Measurements from ENCODE around the gene KIF13A. TPM values are rescaled to one million over a fixed set of nuclear protein-coding genes. Genes with fewer than 3 reads are reported as not detected.

KIF13A gene
- polyA plus RNA-seq (2013, experiment 1 of 2), result 16.8 TPM
- polyA plus RNA-seq (2013, experiment 2 of 2), result 16.8 TPM

GRCh38 chr6:17987447-17987696 lies at the start of gene KIF13A:
KIF13A (minus strand) TSS chr6:17987635; CDS start chr6:17987463, 172 bp downstream.
- Histone ChIP-seq H3K79me1 (ENCODE audit: low read length) (peaks cover 1% of the 10 kb centered on the region), H2BK120ac (ENCODE audit: low read depth, low read length) (peak within 1 kb of the TSS; percentile 96), H4K5ac (ENCODE audit: low read length) (no peak within 1 kb of the TSS), H3K79me2 (ENCODE audit: control insufficient read depth, insufficient read depth, low read length) (peaks cover 8% of the 10 kb centered on the region), H3K4me1 (ENCODE audit: control insufficient read depth, low read depth, low read length) (no peaks in the 10 kb centered on the region), H3K23ac (ENCODE audit: low read length) (no peak within 1 kb of the TSS), H3K4me2 (ENCODE audit: low read length) (peak within 1 kb of the TSS; percentile 72), H2AK5ac (ENCODE audit: low read length) (no peak within 1 kb of the TSS), H3K36me3 (ENCODE audit: control insufficient read depth, insufficient read depth, low read length) (no peaks in the 10 kb centered on the region), H3K4me3 (ENCODE audit: low read length) (peak within 1 kb of the TSS; percentile 91), H3K56ac (ENCODE audit: low read length) (peak within 1 kb of the TSS; percentile 94), H2BK15ac (replicated peaks; ENCODE audit: low read depth) (no peak within 1 kb of the TSS), H2BK5ac (ENCODE audit: low read length) (no peak within 1 kb of the TSS), H3K4ac (ENCODE audit: low read depth, low read length) (peak within 1 kb of the TSS; percentile 99), H3K9ac (ENCODE audit: low read length) (peak within 1 kb of the TSS; percentile 89), H3K27me3 (ENCODE audit: insufficient read depth, low read length, poor library complexity) (no peaks in the 10 kb centered on the region), H4K8ac (ENCODE audit: low read depth, low read length) (peak within 1 kb of the TSS; percentile 98), H3K27ac (ENCODE audit: low read depth, low read length) (peak within 1 kb of the TSS; percentile 82), H3K18ac (ENCODE audit: low read length) (peak within 1 kb of the TSS; percentile 99)
- DNase-seq, result no peak
- WGBS (ENCODE audit: extremely low coverage, insufficient coverage, low lambda C conversion rate), result no CpG with 5 or more reads among the region's 54 CpGs

- no CpG with 5 or more reads among the region's 4 CpGs for WGBS (ENCODE audit: extremely low coverage, insufficient coverage, low lambda C conversion rate)
- no peak overlapping the region for H2BK5ac ChIP-seq (ENCODE audit: low read length)
These were observed 49.3 kb upstream of the KIF13A start for GRCh38 chr6:18036781-18037180.

GRCh38 chr6:18035330-18035854 lies 48.0 kb upstream of the KIF13A start:
- Histone ChIP-seq H3K56ac (ENCODE audit: low read length) (no peak overlapping the region), H3K18ac (ENCODE audit: low read length) (no peak overlapping the region), H3K9ac (ENCODE audit: low read length) (no peak overlapping the region), H2AK5ac (ENCODE audit: low read length) (no peak overlapping the region), H3K4me3 (ENCODE audit: low read length) (no peak overlapping the region), H4K5ac (ENCODE audit: low read length) (no peak overlapping the region), H3K79me1 (ENCODE audit: low read length) (no peaks in the 10 kb centered on the region), H2BK15ac (replicated peaks; ENCODE audit: low read depth) (no peak overlapping the region), H3K27ac (ENCODE audit: low read depth, low read length) (no peak overlapping the region), H3K4me2 (ENCODE audit: low read length) (no peak overlapping the region), H3K27me3 (ENCODE audit: insufficient read depth, low read length, poor library complexity) (no peaks in the 10 kb centered on the region), H2BK5ac (ENCODE audit: low read length) (no peak overlapping the region), H4K8ac (ENCODE audit: low read depth, low read length) (no peak overlapping the region), H3K4me1 (ENCODE audit: control insufficient read depth, low read depth, low read length) (no peaks in the 10 kb centered on the region), H3K36me3 (ENCODE audit: control insufficient read depth, insufficient read depth, low read length) (no peaks in the 10 kb centered on the region), H2BK120ac (ENCODE audit: low read depth, low read length) (no peak overlapping the region), H3K79me2 (ENCODE audit: control insufficient read depth, insufficient read depth, low read length) (no peaks in the 10 kb centered on the region), H3K23ac (ENCODE audit: low read length) (no peak overlapping the region), H3K4ac (ENCODE audit: low read depth, low read length) (no peak overlapping the region)
- WGBS (ENCODE audit: extremely low coverage, insufficient coverage, low lambda C conversion rate), result no CpG with 5 or more reads among the region's 13 CpGs
- no peak for DNase-seq

More at GRCh38 chr6:18036781-18037180, 49.3 kb upstream of the KIF13A start:
- H2AK5ac ChIP-seq (ENCODE audit: low read length), result no peak overlapping the region
- no peak overlapping the region for H3K18ac ChIP-seq (ENCODE audit: low read length)
- no peak overlapping the region for H3K4ac ChIP-seq (ENCODE audit: low read depth, low read length)
- H2BK15ac ChIP-seq (replicated peaks; ENCODE audit: low read depth), result no peak overlapping the region
- H3K56ac ChIP-seq (ENCODE audit: low read length), result no peak overlapping the region
- H4K8ac ChIP-seq (ENCODE audit: low read depth, low read length), result no peak overlapping the region
- DNase-seq, result no peak
- no peak overlapping the region for H3K4me3 ChIP-seq (ENCODE audit: low read length)
- H2BK120ac ChIP-seq (ENCODE audit: low read depth, low read length), result no peak overlapping the region
- no peaks in the 10 kb centered on the region for H3K4me1 ChIP-seq (ENCODE audit: control insufficient read depth, low read depth, low read length)
- H3K27ac ChIP-seq (ENCODE audit: low read depth, low read length), result no peak overlapping the region
- no peaks in the 10 kb centered on the region for H3K79me1 ChIP-seq (ENCODE audit: low read length)
- H3K36me3 ChIP-seq (ENCODE audit: control insufficient read depth, insufficient read depth, low read length), result no peaks in the 10 kb centered on the region
- no peaks in the 10 kb centered on the region for H3K79me2 ChIP-seq (ENCODE audit: control insufficient read depth, insufficient read depth, low read length)
- no peaks in the 10 kb centered on the region for H3K27me3 ChIP-seq (ENCODE audit: insufficient read depth, low read length, poor library complexity)
- no peak overlapping the region for H4K5ac ChIP-seq (ENCODE audit: low read length)
- no peak overlapping the region for H3K23ac ChIP-seq (ENCODE audit: low read length)
- no peak overlapping the region for H3K4me2 ChIP-seq (ENCODE audit: low read length)
- no peak overlapping the region for H3K9ac ChIP-seq (ENCODE audit: low read length)

- Histone ChIP-seq H4K8ac (ENCODE audit: low read depth, low read length) (no peak overlapping the region), H3K4me1 (ENCODE audit: control insufficient read depth, low read depth, low read length) (no peaks in the 10 kb centered on the region), H2AK5ac (ENCODE audit: low read length) (no peak overlapping the region), H3K79me1 (ENCODE audit: low read length) (no peaks in the 10 kb centered on the region), H3K4me2 (ENCODE audit: low read length) (no peak overlapping the region), H3K23ac (ENCODE audit: low read length) (no peak overlapping the region), H2BK15ac (replicated peaks; ENCODE audit: low read depth) (no peak overlapping the region), H3K18ac (ENCODE audit: low read length) (no peak overlapping the region), H3K79me2 (ENCODE audit: control insufficient read depth, insufficient read depth, low read length) (no peaks in the 10 kb centered on the region), H3K36me3 (ENCODE audit: control insufficient read depth, insufficient read depth, low read length) (no peaks in the 10 kb centered on the region), H3K9ac (ENCODE audit: low read length) (no peak overlapping the region), H4K5ac (ENCODE audit: low read length) (no peak overlapping the region), H3K27me3 (ENCODE audit: insufficient read depth, low read length, poor library complexity) (no peaks in the 10 kb centered on the region), H3K27ac (ENCODE audit: low read depth, low read length) (no peak overlapping the region), H2BK5ac (ENCODE audit: low read length) (no peak overlapping the region), H3K56ac (ENCODE audit: low read length) (no peak overlapping the region), H2BK120ac (ENCODE audit: low read depth, low read length) (no peak overlapping the region), H3K4ac (ENCODE audit: low read depth, low read length) (no peak overlapping the region), H3K4me3 (ENCODE audit: low read length) (no peak overlapping the region)
- WGBS (ENCODE audit: extremely low coverage, insufficient coverage, low lambda C conversion rate), result no CpG with 5 or more reads among the region's 6 CpGs
- no peak for DNase-seq
These were observed 47.4 kb upstream of the KIF13A start for GRCh38 chr6:18034798-18035202.

GRCh38 chr6:18031680-18032256 lies 44.3 kb upstream of the KIF13A start:
- no CpG with 5 or more reads among the region's 2 CpGs for WGBS (ENCODE audit: extremely low coverage, insufficient coverage, low lambda C conversion rate)
- Histone ChIP-seq H3K27me3 (ENCODE audit: insufficient read depth, low read length, poor library complexity) (no peaks in the 10 kb centered on the region), H3K36me3 (ENCODE audit: control insufficient read depth, insufficient read depth, low read length) (no peaks in the 10 kb centered on the region), H3K9ac (ENCODE audit: low read length) (no peak overlapping the region), H3K79me1 (ENCODE audit: low read length) (no peaks in the 10 kb centered on the region), H3K4me2 (ENCODE audit: low read length) (no peak overlapping the region), H2BK120ac (ENCODE audit: low read depth, low read length) (no peak overlapping the region), H2BK15ac (replicated peaks; ENCODE audit: low read depth) (no peak overlapping the region), H3K79me2 (ENCODE audit: control insufficient read depth, insufficient read depth, low read length) (no peaks in the 10 kb centered on the region), H3K18ac (ENCODE audit: low read length) (no peak overlapping the region), H4K8ac (ENCODE audit: low read depth, low read length) (no peak overlapping the region), H2BK5ac (ENCODE audit: low read length) (no peak overlapping the region), H3K27ac (ENCODE audit: low read depth, low read length) (no peak overlapping the region), H3K56ac (ENCODE audit: low read length) (no peak overlapping the region), H3K4me3 (ENCODE audit: low read length) (no peak overlapping the region), H3K4me1 (ENCODE audit: control insufficient read depth, low read depth, low read length) (no peaks in the 10 kb centered on the region), H4K5ac (ENCODE audit: low read length) (no peak overlapping the region), H3K23ac (ENCODE audit: low read length) (no peak overlapping the region), H3K4ac (ENCODE audit: low read depth, low read length) (no peak overlapping the region), H2AK5ac (ENCODE audit: low read length) (no peak overlapping the region)
- no peak for DNase-seq

- Histone ChIP-seq H4K8ac (ENCODE audit: low read depth, low read length) (no peak overlapping the region), H3K23ac (ENCODE audit: low read length) (no peak overlapping the region), H3K18ac (ENCODE audit: low read length) (no peak overlapping the region), H3K27ac (ENCODE audit: low read depth, low read length) (no peak overlapping the region), H2AK5ac (ENCODE audit: low read length) (no peak overlapping the region), H2BK5ac (ENCODE audit: low read length) (no peak overlapping the region), H2BK120ac (ENCODE audit: low read depth, low read length) (no peak overlapping the region), H3K36me3 (ENCODE audit: control insufficient read depth, insufficient read depth, low read length) (no peaks in the 10 kb centered on the region), H3K4me2 (ENCODE audit: low read length) (no peak overlapping the region), H4K5ac (ENCODE audit: low read length) (no peak overlapping the region), H3K9ac (ENCODE audit: low read length) (no peak overlapping the region), H3K4ac (ENCODE audit: low read depth, low read length) (no peak overlapping the region), H3K79me2 (ENCODE audit: control insufficient read depth, insufficient read depth, low read length) (no peaks in the 10 kb centered on the region), H3K27me3 (ENCODE audit: insufficient read depth, low read length, poor library complexity) (no peaks in the 10 kb centered on the region), H3K4me3 (ENCODE audit: low read length) (no peak overlapping the region), H2BK15ac (replicated peaks; ENCODE audit: low read depth) (no peak overlapping the region), H3K79me1 (ENCODE audit: low read length) (no peaks in the 10 kb centered on the region), H3K56ac (ENCODE audit: low read length) (no peak overlapping the region), H3K4me1 (ENCODE audit: control insufficient read depth, low read depth, low read length) (no peaks in the 10 kb centered on the region)
- no peak for DNase-seq
- WGBS (ENCODE audit: extremely low coverage, insufficient coverage, low lambda C conversion rate), result no CpG with 5 or more reads among the region's 2 CpGs
These were observed 43.8 kb upstream of the KIF13A start for GRCh38 chr6:18031189-18031588.
